Measurements from ENCODE around the gene SNAP29.
"Not testable (repeated sequence)": the region's sequence is repeated elsewhere in the genome, so short reads cannot be mapped to it uniquely, and the experiment has no call there.

Gene SNAP29

GRCh38 chr22:20935049-20935448 lies 76.2 kb downstream of the SNAP29 start:
- not testable (repeated sequence) for DNase-seq

DNA sequence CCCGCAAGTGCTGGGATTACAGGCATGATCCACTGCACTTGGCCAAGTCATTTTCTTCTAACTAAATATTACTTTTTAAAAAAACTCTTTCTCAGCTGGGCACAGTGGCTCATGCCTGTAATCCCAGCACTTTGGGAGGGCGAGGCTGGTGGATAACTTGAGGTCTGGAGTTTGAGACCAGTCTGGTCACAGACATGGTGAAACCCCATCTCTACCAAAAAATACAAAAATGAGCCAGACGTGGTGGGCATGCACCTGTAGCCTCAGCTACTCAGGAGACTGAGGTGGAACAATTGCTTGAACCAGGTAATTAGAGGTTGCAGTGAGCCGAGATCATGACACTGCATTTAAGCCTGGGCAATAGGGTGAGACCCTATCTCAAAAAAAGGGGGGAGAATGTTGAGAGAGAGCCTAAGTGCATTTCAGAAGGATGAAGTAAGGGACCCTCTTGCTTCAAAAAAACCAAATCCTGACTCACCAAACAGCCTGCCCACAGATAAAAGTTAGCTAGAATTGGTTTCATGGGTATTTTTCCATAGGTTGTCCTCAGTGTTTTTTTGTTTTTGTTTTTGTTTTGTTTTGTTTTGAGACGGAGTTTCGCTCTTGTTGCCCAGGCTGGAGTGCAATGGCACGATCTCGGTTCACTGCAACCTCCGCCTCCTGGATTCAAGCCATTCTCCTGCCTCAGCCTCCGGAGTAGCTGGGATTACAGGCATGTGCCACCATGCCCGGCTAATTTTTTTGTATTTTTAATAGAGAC lies 77.2 kb downstream of the SNAP29 start:
- DNase-seq = not testable (repeated sequence)

DNA sequence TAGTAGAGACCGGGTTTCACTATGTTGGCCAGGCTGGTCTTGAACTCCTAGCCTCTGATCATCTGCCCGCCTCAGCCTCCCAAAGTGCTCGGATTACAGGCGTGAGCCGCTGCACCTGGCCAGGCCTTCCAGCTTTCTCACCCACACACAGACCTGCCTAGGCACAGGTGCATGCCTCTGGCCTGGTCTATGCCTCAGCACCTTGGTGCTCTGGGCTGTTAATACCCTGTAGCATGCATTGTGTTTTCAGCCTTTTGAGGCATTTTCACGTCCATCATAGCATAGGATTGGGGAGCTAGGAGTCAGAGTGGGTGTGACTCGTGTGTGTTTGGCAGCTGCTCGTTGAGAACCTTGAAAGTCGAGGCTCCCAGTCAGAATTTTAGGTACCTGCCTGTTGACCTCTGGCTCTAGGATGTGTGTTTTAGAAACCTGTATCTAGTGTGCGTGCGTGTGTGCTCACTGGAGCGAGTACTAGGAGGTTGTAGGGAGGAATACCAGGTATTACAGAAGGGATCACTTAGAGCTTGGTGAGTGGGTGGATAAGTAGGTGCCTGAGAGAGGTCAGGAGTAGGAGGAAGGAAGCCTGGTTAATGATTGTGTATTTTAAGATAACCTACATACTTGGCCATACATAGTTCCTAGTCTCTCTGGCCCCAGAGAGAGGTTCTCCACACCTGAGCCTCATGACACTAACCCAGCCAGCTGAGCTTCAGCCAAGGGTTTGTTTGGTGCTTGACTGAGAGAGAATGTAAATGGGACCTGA lies 78.4 kb downstream of the SNAP29 start:
- DNase-seq = no peak

GRCh38 chr22:20937794-20938671 lies 79.2 kb downstream of the SNAP29 start:
- DNase-seq = no peak

GRCh38 chr22:20939457-20940185 lies 80.8 kb downstream of the SNAP29 start:
- not testable (repeated sequence) for DNase-seq

- DNase-seq = peak; percentile 33
Observed at GRCh38 chr22:20940186-20940651, 81.4 kb downstream of the SNAP29 start.

All from NCI-H1694 (cell line).